Gastrocnemius medialis (tissue), 4 donors: Measurements from ENCODE around the gene NUP214.

Experiments used
- POLR2A ChIP-seq, 2 donors: fragments of 450-650 bp; IDR thresholded peaks; one replicate each; pipeline ENCODE4 v1.6.1; 2017; ENCODE audit warnings: antibody characterized with exemption in 2 of 2, mild to moderate bottlenecking in 2 of 2, moderate library complexity in 2 of 2
- TF ChIP-seq, protein P1 (sequence below), 5 experiments: fragments of 450-650 bp in 3 of 5; fragments of 200-600 bp in 2 of 5; sonication (generic) in 2 of 5; IDR thresholded peaks in 4 of 5; conservative IDR thresholded peaks in 1 of 5; 1 replicate in 4 of 5; 2 replicates in 1 of 5; pipeline ENCODE4 v1.5.1; 2016 to 2019; ENCODE audit warnings: antibody characterized with exemption in 5 of 5, mild to moderate bottlenecking in 3 of 5, moderate library complexity in 3 of 5

DNA sequence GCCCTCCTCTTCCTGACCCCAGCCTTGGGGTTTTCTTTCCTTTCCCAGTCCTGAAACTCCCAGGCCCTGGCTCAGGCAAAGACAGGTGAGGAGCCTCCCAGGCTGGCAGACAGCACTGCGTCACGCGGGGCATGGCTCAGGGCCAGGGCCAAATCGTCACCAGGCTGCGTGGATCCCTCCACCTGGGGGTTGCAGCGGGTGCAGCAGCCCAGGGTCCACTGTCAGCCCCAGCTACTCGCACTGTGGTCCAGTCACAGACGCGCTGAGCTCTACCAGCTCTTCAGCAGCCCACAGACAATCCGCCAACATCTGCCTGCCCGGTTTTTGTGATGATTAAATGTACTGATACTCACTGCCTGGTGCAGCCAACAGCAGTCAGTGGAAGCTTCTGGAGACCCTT is 138.8 kb downstream of the NUP214 start:
- TF ChIP-seq, protein P1, sequence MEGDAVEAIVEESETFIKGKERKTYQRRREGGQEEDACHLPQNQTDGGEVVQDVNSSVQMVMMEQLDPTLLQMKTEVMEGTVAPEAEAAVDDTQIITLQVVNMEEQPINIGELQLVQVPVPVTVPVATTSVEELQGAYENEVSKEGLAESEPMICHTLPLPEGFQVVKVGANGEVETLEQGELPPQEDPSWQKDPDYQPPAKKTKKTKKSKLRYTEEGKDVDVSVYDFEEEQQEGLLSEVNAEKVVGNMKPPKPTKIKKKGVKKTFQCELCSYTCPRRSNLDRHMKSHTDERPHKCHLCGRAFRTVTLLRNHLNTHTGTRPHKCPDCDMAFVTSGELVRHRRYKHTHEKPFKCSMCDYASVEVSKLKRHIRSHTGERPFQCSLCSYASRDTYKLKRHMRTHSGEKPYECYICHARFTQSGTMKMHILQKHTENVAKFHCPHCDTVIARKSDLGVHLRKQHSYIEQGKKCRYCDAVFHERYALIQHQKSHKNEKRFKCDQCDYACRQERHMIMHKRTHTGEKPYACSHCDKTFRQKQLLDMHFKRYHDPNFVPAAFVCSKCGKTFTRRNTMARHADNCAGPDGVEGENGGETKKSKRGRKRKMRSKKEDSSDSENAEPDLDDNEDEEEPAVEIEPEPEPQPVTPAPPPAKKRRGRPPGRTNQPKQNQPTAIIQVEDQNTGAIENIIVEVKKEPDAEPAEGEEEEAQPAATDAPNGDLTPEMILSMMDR (IDR thresholded peaks at IDR 0.05 in 4 of 5, conservative IDR thresholded peaks at IDR 0.05 in 1 of 5) = no peak
- no peak for TF ChIP-seq POLR2A (IDR thresholded peaks at IDR 0.05)
